K562 (cell line): ENCODE data around the gene MICAL2. TPM values are rescaled to one million over a fixed set of nuclear protein-coding genes. Genes with fewer than 3 reads are reported as not detected.
A peak's percentile ranks its signal among the peaks of the same experiment; 100 is the strongest.

Experiments
- ATF1 ChIP-seq, 2 experiments: fragments of 450-650 bp in 1 of 2; IDR thresholded peaks; 2 replicates each; pipeline ENCODE4 v1.6.1; 2016; ENCODE audit warnings: missing compliant biosample characterization in 1 of 2, missing genetic modification characterization in 1 of 2
- ATF7 ChIP-seq: fragments of 450-650 bp; IDR thresholded peaks from 2 replicates; pipeline ENCODE4 v1.7.1; 2014; ENCODE audit warnings: mild to moderate bottlenecking, moderate library complexity
- CTBP1 ChIP-seq: fragments of 450-650 bp; IDR thresholded peaks from 2 replicates; pipeline ENCODE4 v1.6.1; 2016; ENCODE audit warnings: borderline replicate concordance
- FOXA3 ChIP-seq, 2 experiments: fragments of 450-650 bp in 1 of 2; sonication (generic) in 1 of 2; formaldehyde crosslinking; IDR thresholded peaks in 1 of 2; conservative IDR thresholded peaks in 1 of 2; 2 replicates each; pipeline versions ENCODE4 v1.4.0 to v1.8.0; 2020 to 2022; ENCODE audit warnings: mild to moderate bottlenecking in 2 of 2, missing genetic modification reagents in 1 of 2
- HDAC3 ChIP-seq: fragments of 450-650 bp; IDR thresholded peaks from 2 replicates; pipeline ENCODE4 v1.6.1; 2018; ENCODE audit warnings: borderline replicate concordance, mild to moderate bottlenecking, moderate library complexity; ENCODE audit not compliant: partially characterized antibody
- NCOR1 ChIP-seq: fragments of 450-650 bp; IDR thresholded peaks from 2 replicates; pipeline ENCODE4 v1.6.1; 2016; ENCODE audit warnings: mild to moderate bottlenecking, moderate library complexity
- NFE2 ChIP-seq: IDR thresholded peaks from 2 replicates; pipeline ENCODE4 v1.6.1; 2014; ENCODE audit warnings: antibody characterized with exemption, low read depth
- PRPF4 ChIP-seq: fragments of 200-400 bp; formaldehyde crosslinking; IDR thresholded peaks from one replicate; pipeline ENCODE4 v1.6.1; 2017; ENCODE audit warnings: low read length, low read depth, mild to moderate bottlenecking; ENCODE audit not compliant: insufficient read depth, poor library complexity, severe bottlenecking
- RCOR1 ChIP-seq, 2 experiments: IDR thresholded peaks; 2 replicates each; pipeline ENCODE4 v1.6.1; 2012; ENCODE audit warnings: low read depth in 2 of 2, low read length in 2 of 2, borderline replicate concordance in 1 of 2, improper control_type of control experiment in 1 of 2
- ZEB2 ChIP-seq: fragments of 450-650 bp; IDR thresholded peaks from 2 replicates; pipeline ENCODE4 v1.6.1; 2016
- ZNF239 ChIP-seq: fragments of 250-450 bp; sonication (Bioruptor Pico); IDR thresholded peaks from 2 replicates; pipeline ENCODE4 v1.4.0; 2020; ENCODE audit warnings: mild to moderate bottlenecking
- polyA plus RNA-seq, 8 experiments: library from polyadenylated mRNA; depleted of rRNA in 4 of 8; stranded (reverse) in 5 of 8; unstranded in 3 of 8; fragments of >200 nt; fragmentation: Nextera tagmentation in 2 of 8; fragmentation: Illumina TruSeq in 1 of 8; extraction: Ambion mirVana in 2 of 8; extraction: Trizol in 1 of 8; gene quantifications; 2 replicates each; pipeline versions ENCODE4 v1.2.1 to v1.2.3, GENCODE V29; 2011 to 2014; ENCODE audit warnings: inconsistent platforms in 1 of 8, missing spikeins in 1 of 8
- total RNA-seq, 7 experiments: library from RNA; depleted of rRNA in 6 of 7; stranded (reverse); fragments of >200 nt in 6 of 7; fragmentation: Illumina TruSeq in 2 of 7; extraction: Trizol in 2 of 7; gene quantifications; 2 replicates each; pipeline versions ENCODE4 v1.2.1 to v1.2.3, GENCODE V29; 2011 to 2021; ENCODE audit warnings: low replicate concordance in 1 of 7
- TF ChIP-seq, protein P1 (sequence below): fragments of 250-450 bp; sonication (Bioruptor Pico); IDR thresholded peaks from 2 replicates; pipeline ENCODE4 v1.5.0; 2020; ENCODE audit warnings: mild to moderate bottlenecking, borderline replicate concordance
- TF ChIP-seq, protein P2 (sequence below), 2 experiments: fragments of 150-350 bp in 1 of 2; IDR thresholded peaks; 2 replicates each; pipeline ENCODE4 v1.6.1; 2012 to 2016; ENCODE audit warnings: low read depth in 2 of 2, low read length in 2 of 2, mild to moderate bottlenecking in 1 of 2, moderate library complexity in 1 of 2
- TF ChIP-seq, protein P3 (sequence below), 2 experiments: IDR thresholded peaks in 1 of 2; conservative IDR thresholded peaks in 1 of 2; 2 replicates each; pipeline ENCODE4 v1.6.1; 2016; ENCODE audit warnings: low read depth in 2 of 2, mild to moderate bottlenecking in 1 of 2, missing compliant biosample characterization in 1 of 2, missing genetic modification characterization in 1 of 2, moderate library complexity in 1 of 2
- TF ChIP-seq, protein P4 (sequence below): fragments of 450-650 bp; formaldehyde crosslinking; IDR thresholded peaks from 2 replicates; pipeline ENCODE4 v1.4.0; 2020; ENCODE audit warnings: mild to moderate bottlenecking, moderate library complexity

MICAL2 gene
- total and polyA plus RNA-seq, 9 of the 15 experiments (the other 6 are each of a cell fraction or from before 2014, with no cell fraction given), result 4.7 to 64.2 (median 33.6) TPM

DNA sequence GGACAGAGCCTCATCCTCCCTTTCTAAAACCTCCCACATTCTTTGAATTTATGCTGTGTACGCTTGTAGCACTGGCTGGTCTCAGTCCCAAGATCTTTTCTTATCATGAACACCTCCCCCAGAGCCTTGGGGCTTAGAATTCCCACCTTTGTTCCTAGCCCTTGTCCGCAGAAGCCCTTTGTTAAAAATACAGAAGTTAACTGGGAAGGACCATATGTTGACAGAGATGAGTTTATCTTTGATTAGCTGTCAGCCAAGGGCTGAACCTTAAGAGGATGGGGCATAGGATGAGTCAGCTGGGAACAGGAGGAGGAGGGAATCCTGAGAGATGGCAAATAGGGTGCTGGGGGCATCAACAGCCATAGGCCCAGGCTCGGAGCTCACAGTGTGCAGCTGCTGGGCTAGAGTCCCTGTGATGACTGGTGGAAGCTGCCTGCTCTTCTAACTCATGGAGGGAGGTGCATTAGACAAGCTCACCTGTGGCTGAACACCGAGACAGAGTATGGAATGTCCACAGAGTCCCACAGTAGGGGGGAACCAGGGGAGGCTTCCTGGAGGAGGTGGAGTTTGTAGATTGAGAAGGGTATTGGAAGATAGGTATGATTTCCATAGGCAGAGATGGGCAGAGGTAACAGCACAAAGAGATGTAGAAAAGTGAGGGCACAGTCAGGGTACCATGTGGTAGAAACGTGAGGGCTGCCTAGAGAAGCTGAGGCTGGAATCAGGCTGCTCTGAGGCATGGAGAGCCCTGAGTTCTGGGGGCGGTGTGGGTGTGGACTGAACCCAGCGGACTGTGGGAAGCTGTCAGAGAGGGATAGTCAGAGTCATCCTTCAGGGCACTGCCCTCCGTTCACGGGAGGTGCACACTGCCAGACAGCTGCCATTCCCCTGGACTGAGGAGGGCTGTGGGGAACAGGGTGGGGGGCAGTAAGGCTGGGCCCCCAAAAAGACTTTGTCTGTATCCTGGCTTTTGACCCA is 9.9 kb downstream of the MICAL2 start (continued):
- TF ChIP-seq, protein P1, sequence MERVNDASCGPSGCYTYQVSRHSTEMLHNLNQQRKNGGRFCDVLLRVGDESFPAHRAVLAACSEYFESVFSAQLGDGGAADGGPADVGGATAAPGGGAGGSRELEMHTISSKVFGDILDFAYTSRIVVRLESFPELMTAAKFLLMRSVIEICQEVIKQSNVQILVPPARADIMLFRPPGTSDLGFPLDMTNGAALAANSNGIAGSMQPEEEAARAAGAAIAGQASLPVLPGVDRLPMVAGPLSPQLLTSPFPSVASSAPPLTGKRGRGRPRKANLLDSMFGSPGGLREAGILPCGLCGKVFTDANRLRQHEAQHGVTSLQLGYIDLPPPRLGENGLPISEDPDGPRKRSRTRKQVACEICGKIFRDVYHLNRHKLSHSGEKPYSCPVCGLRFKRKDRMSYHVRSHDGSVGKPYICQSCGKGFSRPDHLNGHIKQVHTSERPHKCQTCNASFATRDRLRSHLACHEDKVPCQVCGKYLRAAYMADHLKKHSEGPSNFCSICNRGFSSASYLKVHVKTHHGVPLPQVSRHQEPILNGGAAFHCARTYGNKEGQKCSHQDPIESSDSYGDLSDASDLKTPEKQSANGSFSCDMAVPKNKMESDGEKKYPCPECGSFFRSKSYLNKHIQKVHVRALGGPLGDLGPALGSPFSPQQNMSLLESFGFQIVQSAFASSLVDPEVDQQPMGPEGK, result no peak
- no peak for TF ChIP-seq ZNF239 (CRISPR knock-in tag)
- no peak for TF ChIP-seq HDAC3
- TF ChIP-seq, protein P2, sequence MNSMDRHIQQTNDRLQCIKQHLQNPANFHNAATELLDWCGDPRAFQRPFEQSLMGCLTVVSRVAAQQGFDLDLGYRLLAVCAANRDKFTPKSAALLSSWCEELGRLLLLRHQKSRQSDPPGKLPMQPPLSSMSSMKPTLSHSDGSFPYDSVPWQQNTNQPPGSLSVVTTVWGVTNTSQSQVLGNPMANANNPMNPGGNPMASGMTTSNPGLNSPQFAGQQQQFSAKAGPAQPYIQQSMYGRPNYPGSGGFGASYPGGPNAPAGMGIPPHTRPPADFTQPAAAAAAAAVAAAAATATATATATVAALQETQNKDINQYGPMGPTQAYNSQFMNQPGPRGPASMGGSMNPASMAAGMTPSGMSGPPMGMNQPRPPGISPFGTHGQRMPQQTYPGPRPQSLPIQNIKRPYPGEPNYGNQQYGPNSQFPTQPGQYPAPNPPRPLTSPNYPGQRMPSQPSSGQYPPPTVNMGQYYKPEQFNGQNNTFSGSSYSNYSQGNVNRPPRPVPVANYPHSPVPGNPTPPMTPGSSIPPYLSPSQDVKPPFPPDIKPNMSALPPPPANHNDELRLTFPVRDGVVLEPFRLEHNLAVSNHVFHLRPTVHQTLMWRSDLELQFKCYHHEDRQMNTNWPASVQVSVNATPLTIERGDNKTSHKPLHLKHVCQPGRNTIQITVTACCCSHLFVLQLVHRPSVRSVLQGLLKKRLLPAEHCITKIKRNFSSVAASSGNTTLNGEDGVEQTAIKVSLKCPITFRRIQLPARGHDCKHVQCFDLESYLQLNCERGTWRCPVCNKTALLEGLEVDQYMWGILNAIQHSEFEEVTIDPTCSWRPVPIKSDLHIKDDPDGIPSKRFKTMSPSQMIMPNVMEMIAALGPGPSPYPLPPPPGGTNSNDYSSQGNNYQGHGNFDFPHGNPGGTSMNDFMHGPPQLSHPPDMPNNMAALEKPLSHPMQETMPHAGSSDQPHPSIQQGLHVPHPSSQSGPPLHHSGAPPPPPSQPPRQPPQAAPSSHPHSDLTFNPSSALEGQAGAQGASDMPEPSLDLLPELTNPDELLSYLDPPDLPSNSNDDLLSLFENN (IDR thresholded peaks at IDR 0.05; ENCODE audit: low read depth in 2 of 2, low read length in 2 of 2), result no peak
- TF ChIP-seq, protein P3, sequence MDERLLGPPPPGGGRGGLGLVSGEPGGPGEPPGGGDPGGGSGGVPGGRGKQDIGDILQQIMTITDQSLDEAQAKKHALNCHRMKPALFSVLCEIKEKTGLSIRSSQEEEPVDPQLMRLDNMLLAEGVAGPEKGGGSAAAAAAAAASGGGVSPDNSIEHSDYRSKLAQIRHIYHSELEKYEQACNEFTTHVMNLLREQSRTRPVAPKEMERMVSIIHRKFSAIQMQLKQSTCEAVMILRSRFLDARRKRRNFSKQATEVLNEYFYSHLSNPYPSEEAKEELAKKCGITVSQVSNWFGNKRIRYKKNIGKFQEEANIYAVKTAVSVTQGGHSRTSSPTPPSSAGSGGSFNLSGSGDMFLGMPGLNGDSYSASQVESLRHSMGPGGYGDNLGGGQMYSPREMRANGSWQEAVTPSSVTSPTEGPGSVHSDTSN (CRISPR knock-in tag; IDR thresholded peaks at IDR 0.05; ENCODE audit: low read depth), result no peak; the same call in 1 of the 2 replicates
- TF ChIP-seq, protein P3 (tag; conservative IDR thresholded peaks at IDR 0.05; ENCODE audit: low read depth), result peak; percentile 81
- TF ChIP-seq, protein P4, sequence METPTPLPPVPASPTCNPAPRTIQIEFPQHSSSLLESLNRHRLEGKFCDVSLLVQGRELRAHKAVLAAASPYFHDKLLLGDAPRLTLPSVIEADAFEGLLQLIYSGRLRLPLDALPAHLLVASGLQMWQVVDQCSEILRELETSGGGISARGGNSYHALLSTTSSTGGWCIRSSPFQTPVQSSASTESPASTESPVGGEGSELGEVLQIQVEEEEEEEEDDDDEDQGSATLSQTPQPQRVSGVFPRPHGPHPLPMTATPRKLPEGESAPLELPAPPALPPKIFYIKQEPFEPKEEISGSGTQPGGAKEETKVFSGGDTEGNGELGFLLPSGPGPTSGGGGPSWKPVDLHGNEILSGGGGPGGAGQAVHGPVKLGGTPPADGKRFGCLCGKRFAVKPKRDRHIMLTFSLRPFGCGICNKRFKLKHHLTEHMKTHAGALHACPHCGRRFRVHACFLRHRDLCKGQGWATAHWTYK (CRISPR knock-in tag), result no peak
- TF ChIP-seq ZEB2, result peak; percentile 86
- TF ChIP-seq NFE2, result peak; percentile 69
- TF ChIP-seq ATF7, result 0 out of 2 replicates have a peak, but pooled peaks have one; percentile 19
- TF ChIP-seq CTBP1, result peak; percentile 99
- TF ChIP-seq ATF1 (CRISPR knock-in tag; IDR thresholded peaks at IDR 0.05), result no peak
- TF ChIP-seq ATF1 (tag; IDR thresholded peaks at IDR 0.05), result no peak
- peak; percentile 26 to 88; a peak in 3 of 4 replicates for TF ChIP-seq RCOR1 (IDR thresholded peaks at IDR 0.05; ENCODE audit: borderline replicate concordance in 1 of 2, low read depth in 2 of 2, low read length in 2 of 2)
- no peak for TF ChIP-seq PRPF4
- TF ChIP-seq NCOR1, result peak; percentile 45
- TF ChIP-seq FOXA3 (CRISPR knock-in tag; conservative IDR thresholded peaks at IDR 0.05 in 1 of 2, IDR thresholded peaks at IDR 0.05 in 1 of 2), result peak in 1 of 2 experiments; percentile 70; a peak in 2 of 4 replicates
